Measurements from ENCODE around the gene SAE1.
"Not testable (repeated sequence)": the region's sequence is repeated elsewhere in the genome, so short reads cannot be mapped to it uniquely, and the experiment has no call there.

SAE1 gene

GRCh38 chr19:47130589-47131227 is at the start of gene SAE1:
TSS of gene SAE1 (plus strand) at chr19:47130835. CDS start at chr19:47130931, 96 bp downstream.
- peak; percentile 76 for DNase-seq

GRCh38 chr19:47081095-47081494 is 49.5 kb upstream of the SAE1 start:
- no peak for DNase-seq

- no peak for DNase-seq
Observed at GRCh38 chr19:47082493-47082892, 48.1 kb upstream of the SAE1 start.

GRCh38 chr19:47084879-47085439 is 45.7 kb upstream of the SAE1 start:
- DNase-seq: no peak

GRCh38 chr19:47086280-47086679 is 44.4 kb upstream of the SAE1 start:
- no peak for DNase-seq

- no peak for DNase-seq
Observed at GRCh38 chr19:47089767-47090350, 40.8 kb upstream of the SAE1 start.

- DNase-seq: no peak
Observed at GRCh38 chr19:47093254-47093653, 37.4 kb upstream of the SAE1 start.

- no peak for DNase-seq
Observed at GRCh38 chr19:47093841-47094240, 36.8 kb upstream of the SAE1 start.

- DNase-seq: no peak
Observed at GRCh38 chr19:47094557-47095475, 35.8 kb upstream of the SAE1 start.

GRCh38 chr19:47095476-47096099 is 35.0 kb upstream of the SAE1 start:
- DNase-seq: no peak

GRCh38 chr19:47096100-47096704 is 34.4 kb upstream of the SAE1 start:
- no peak for DNase-seq

- no peak for DNase-seq
Observed at GRCh38 chr19:47096721-47097120, 33.9 kb upstream of the SAE1 start.

GRCh38 chr19:47097396-47098201 is 33.0 kb upstream of the SAE1 start:
- no peak for DNase-seq

GRCh38 chr19:47098608-47099007 is 32.0 kb upstream of the SAE1 start:
- DNase-seq: no peak

GRCh38 chr19:47099576-47100050 is 31.0 kb upstream of the SAE1 start:
- no peak for DNase-seq

GRCh38 chr19:47100290-47100689 is 30.3 kb upstream of the SAE1 start:
- DNase-seq: no peak

GRCh38 chr19:47101116-47101515 is 29.5 kb upstream of the SAE1 start:
- not testable (repeated sequence) for DNase-seq

- DNase-seq: no peak
Observed at GRCh38 chr19:47102346-47103060, 28.1 kb upstream of the SAE1 start.

- DNase-seq: no peak
Observed at GRCh38 chr19:47104680-47105079, 26.0 kb upstream of the SAE1 start.

- DNase-seq: no peak
Observed at GRCh38 chr19:47105874-47106273, 24.8 kb upstream of the SAE1 start.

- DNase-seq: no peak
Observed at GRCh38 chr19:47106821-47107201, 23.8 kb upstream of the SAE1 start.
